HG03025 (cell line): ENCODE results near the gene ATXN2L.

Experiments used
- ATAC-seq: cut with Tn5 transposase; IDR thresholded peaks from one replicate; pipeline ENCODE4 v1.9.1; 2021; ENCODE audit warnings: mild to moderate bottlenecking, moderate library complexity; ENCODE audit not compliant: unreplicated experiment, low FRiP score

ATXN2L gene

GRCh38 chr16:28835864-28836760 lies 13.3 kb downstream of the ATXN2L start:
- ATAC-seq = no peak

GRCh38 chr16:28836761-28837064 lies 13.9 kb downstream of the ATXN2L start:
- no peak for ATAC-seq

- no peak for ATAC-seq
These were observed 15.1 kb downstream of the ATXN2L start for GRCh38 chr16:28837672-28838557.

- ATAC-seq = no peak
These were observed 15.7 kb downstream of the ATXN2L start for GRCh38 chr16:28838558-28838918.

GRCh38 chr16:28839004-28839639 lies 16.3 kb downstream of the ATXN2L start:
- no peak for ATAC-seq

GRCh38 chr16:28839899-28840298 lies 17.1 kb downstream of the ATXN2L start:
- ATAC-seq = no peak

GRCh38 chr16:28842696-28843095 lies 19.9 kb downstream of the ATXN2L start:
- no peak for ATAC-seq

GRCh38 chr16:28843766-28844165 lies 21.0 kb downstream of the ATXN2L start:
- no peak for ATAC-seq

GRCh38 chr16:28844226-28844885 lies 21.6 kb downstream of the ATXN2L start:
- no peak for ATAC-seq

GRCh38 chr16:28845293-28845692 lies 22.5 kb downstream of the ATXN2L start:
- no peak for ATAC-seq

- ATAC-seq = no peak
These were observed 22.9 kb downstream of the ATXN2L start for GRCh38 chr16:28845761-28846079.

GRCh38 chr16:28846080-28846932 lies 23.5 kb downstream of the ATXN2L start, which contains the start of gene TUFM:
Gene TUFM (minus strand): TSS chr16:28846348. CDS start chr16:28846269, 79 bp downstream.
- ATAC-seq = peak; percentile 89

GRCh38 chr16:28846933-28847273 lies 24.1 kb downstream of the ATXN2L start:
- peak; percentile 10 for ATAC-seq

- ATAC-seq = no peak
These were observed 35.6 kb downstream of the ATXN2L start for GRCh38 chr16:28858421-28858820.

GRCh38 chr16:28859326-28859725 lies 36.5 kb downstream of the ATXN2L start:
- no peak for ATAC-seq

GRCh38 chr16:28863929-28864793 lies 41.4 kb downstream of the ATXN2L start:
- no peak for ATAC-seq

GRCh38 chr16:28865001-28865688 lies 42.3 kb downstream of the ATXN2L start:
- no peak for ATAC-seq

GRCh38 chr16:28865722-28866453 lies 43.1 kb downstream of the ATXN2L start:
- no peak for ATAC-seq
